ENCODE measurements around the gene CAPN3. TPM values are rescaled to one million over a fixed set of nuclear protein-coding genes. Genes with fewer than 3 reads are reported as not detected.

Gene CAPN3
- total RNA-seq, 1 donor from 2014 or later, result not detected

DNA sequence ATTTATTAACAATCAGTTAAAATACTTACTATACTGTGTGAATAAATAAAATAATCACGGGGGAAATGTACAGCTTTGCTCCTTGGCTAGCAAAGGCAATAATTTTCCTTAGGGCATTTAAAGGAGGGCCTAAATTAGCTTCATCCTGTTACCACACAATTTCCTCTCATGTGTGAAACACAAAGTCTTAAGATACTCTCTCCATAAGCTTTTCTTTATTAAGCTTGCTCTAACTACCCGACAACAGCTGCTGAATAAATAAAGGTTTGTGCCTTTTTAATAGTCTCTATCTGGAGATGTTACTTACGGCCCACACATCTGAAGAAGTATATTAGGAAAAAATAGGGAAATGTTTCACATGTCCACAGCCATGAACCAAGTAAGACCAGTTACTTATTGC, 102.0 kb downstream of the CAPN3 start:
- DNase-seq (ENCODE audit: low spot score), result no peak
- Mint-ChIP-seq H3K4me3 (no peak overlapping the region), H3K4me1 (peaks cover 22% of the 10 kb centered on the region), H3K27me3 (ENCODE audit: insufficient read depth, low read depth) (no peaks in the 10 kb centered on the region), H3K27ac (no peak overlapping the region), H3K36me3 (peaks cover 8% of the 10 kb centered on the region), H3K9me3 (no peaks in the 10 kb centered on the region)
- H3K36me3 ChIP-seq, result no peaks in the 10 kb centered on the region
- H3K9me3 ChIP-seq (ENCODE audit: low read depth), result no peaks in the 10 kb centered on the region
- H3K4me2 ChIP-seq, result no peak overlapping the region
- no peak overlapping the region for H3K9ac ChIP-seq
- no peaks in the 10 kb centered on the region for H3K27me3 ChIP-seq
- no peak overlapping the region for H2AFZ ChIP-seq (replicated peaks)
- H3K27ac ChIP-seq, result peak overlapping the region; percentile 14
- H4K20me1 ChIP-seq (ENCODE audit: low read depth), result no peaks in the 10 kb centered on the region
- no peak overlapping the region for H3K4me3 ChIP-seq
- TF ChIP-seq EZH2phosphoT487 (IDR thresholded peaks at IDR 0.05), result no peak
- TF ChIP-seq, protein P1, sequence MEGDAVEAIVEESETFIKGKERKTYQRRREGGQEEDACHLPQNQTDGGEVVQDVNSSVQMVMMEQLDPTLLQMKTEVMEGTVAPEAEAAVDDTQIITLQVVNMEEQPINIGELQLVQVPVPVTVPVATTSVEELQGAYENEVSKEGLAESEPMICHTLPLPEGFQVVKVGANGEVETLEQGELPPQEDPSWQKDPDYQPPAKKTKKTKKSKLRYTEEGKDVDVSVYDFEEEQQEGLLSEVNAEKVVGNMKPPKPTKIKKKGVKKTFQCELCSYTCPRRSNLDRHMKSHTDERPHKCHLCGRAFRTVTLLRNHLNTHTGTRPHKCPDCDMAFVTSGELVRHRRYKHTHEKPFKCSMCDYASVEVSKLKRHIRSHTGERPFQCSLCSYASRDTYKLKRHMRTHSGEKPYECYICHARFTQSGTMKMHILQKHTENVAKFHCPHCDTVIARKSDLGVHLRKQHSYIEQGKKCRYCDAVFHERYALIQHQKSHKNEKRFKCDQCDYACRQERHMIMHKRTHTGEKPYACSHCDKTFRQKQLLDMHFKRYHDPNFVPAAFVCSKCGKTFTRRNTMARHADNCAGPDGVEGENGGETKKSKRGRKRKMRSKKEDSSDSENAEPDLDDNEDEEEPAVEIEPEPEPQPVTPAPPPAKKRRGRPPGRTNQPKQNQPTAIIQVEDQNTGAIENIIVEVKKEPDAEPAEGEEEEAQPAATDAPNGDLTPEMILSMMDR (IDR thresholded peaks at IDR 0.05), result no peak
- no peak for TF ChIP-seq EZH2 (IDR thresholded peaks at IDR 0.05)
- H3K79me2 ChIP-seq (ENCODE audit: low read depth), result peaks cover 28% of the 10 kb centered on the region
- H3K4me1 ChIP-seq, result peaks cover 25% of the 10 kb centered on the region
- peaks cover 21% of the 10 kb centered on the region for H3F3A ChIP-seq (ENCODE audit: low read depth)

Small RNA genes within 50 kb of the gene (small RNA-seq; reads per million reads assigned to genes)
- not detected for gene RNU6-188P

Other genes with a start within 250 kb of the CAPN3 start
- not detected in 2 replicates for gene PLA2G4F, start 202.9 kb upstream of the CAPN3 start, total RNA-seq (ENCODE audit: low replicate concordance)
- 55.3 and 66.9 TPM in 2 replicates for gene VPS39, start 151.2 kb upstream of the CAPN3 start, total RNA-seq (ENCODE audit: low replicate concordance)
- 11.6 and 22.7 TPM in 2 replicates for gene GANC, start 86.3 kb upstream of the CAPN3 start, total RNA-seq (ENCODE audit: low replicate concordance)
- gene TMEM87A, start 86.1 kb upstream of the CAPN3 start, total RNA-seq (ENCODE audit: low replicate concordance), result 43.3 and 47.0 TPM in 2 replicates
- gene ZNF106, start 131.6 kb downstream of the CAPN3 start, total RNA-seq (ENCODE audit: low replicate concordance), result 59.9 and 72.2 TPM in 2 replicates
- gene SNAP23, start 136.1 kb downstream of the CAPN3 start, total RNA-seq (ENCODE audit: low replicate concordance), result 69.6 and 96.3 TPM in 2 replicates
- 13.8 and 18.1 TPM in 2 replicates for gene LRRC57, start 189.3 kb downstream of the CAPN3 start, total RNA-seq (ENCODE audit: low replicate concordance)
- gene HAUS2, start 189.3 kb downstream of the CAPN3 start, total RNA-seq (ENCODE audit: low replicate concordance), result 42.9 and 72.2 TPM in 2 replicates
- 11.9 and 17.0 TPM in 2 replicates for gene STARD9, start 216.1 kb downstream of the CAPN3 start, total RNA-seq (ENCODE audit: low replicate concordance)